HG03565 (cell line): ENCODE results near the gene CD151.

ENCODE experiments used
- ATAC-seq: cut with Tn5 transposase; IDR thresholded peaks from one replicate; pipeline ENCODE4 v1.9.1; 2021; ENCODE audit warnings: mild to moderate bottlenecking, moderate library complexity; ENCODE audit not compliant: unreplicated experiment

CD151 gene

DNA sequence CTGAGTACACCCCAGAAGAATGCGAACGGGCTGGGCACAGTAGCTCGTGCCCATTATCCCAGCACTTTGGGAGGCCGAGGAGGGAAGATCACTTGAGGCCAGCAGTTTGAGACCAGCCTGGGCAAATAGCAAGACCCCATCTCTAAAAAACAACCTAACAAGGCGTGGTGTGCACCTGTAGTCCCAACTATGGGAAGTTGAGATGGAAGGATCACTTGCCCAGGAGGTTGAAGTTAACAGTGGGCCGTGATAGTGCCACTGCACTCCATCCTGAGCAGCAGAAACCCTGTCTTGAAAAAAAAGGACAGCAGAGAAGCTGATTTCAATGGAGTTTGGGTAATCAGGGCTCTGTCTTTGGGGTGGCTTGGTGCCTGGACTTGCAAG lies 19.7 kb upstream of the CD151 start:
- ATAC-seq, result no peak

DNA sequence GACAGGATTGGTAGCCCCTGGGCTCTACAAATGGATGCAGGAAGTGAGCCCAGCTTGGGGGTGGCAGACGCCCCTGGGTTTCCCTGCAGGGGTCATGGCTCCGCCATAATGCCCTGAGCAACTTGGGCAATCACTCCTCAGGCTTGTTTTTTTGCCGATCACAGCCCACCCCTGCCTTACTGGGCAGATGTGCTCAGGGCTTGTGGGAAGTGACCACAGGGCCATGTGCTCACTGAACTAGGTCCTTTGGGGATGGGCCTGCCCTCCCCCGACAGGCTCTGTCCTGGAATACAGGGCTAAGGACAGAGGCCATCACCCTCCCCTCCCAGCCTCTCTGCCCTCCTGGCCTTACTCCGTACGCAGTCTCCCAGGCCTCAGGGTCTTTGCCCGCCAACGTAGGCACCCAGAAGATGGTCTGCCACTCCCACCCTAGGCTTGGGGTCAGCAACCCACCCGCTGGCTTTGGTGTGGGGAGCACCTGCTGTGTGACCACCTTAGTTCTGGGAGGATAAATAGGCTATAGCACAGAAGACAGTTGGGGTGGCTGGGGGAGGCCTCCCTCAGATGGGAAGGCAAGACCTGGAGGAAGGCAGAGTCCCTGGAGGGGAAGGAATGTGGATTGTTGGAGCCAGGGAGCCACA lies 19.2 kb upstream of the CD151 start:
- ATAC-seq, result no peak

DNA sequence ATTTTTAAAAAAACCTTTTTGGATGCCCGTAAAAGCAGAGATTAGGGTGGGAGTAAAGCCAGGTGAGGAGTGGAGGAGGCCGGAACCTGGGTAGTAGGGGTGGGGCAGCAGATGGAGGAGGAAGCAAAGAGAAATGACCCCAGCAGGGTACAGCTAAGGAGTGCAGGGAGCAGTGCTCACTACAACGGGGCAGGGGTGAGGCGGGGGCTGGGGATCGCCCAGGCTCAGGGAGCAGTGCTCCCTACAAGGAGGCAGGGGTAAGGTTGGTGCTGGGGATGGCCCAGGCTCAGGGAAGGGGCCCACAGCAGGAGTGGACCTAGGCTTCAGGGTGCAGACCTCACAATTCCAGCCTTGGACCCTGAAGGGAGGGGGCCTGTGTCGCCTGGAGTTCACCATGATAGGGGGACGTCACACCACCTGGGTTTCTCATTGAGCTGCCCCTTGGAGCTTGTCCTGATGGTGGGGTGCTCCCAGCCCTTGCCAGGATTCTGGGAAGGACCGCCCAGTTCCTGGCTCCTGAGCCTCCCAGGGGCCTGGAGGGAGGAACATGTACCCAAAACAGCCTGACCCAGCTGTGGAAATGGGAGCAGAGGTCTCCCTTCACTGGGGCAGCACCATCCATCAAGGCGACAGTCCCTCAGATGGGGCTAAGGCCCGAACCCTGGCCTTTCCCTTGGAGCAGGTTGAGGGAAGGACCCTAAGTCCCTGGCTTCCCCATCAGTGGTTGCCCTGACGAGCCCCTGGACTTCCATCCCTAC lies 16.9 kb upstream of the CD151 start:
- ATAC-seq, result no peak

DNA sequence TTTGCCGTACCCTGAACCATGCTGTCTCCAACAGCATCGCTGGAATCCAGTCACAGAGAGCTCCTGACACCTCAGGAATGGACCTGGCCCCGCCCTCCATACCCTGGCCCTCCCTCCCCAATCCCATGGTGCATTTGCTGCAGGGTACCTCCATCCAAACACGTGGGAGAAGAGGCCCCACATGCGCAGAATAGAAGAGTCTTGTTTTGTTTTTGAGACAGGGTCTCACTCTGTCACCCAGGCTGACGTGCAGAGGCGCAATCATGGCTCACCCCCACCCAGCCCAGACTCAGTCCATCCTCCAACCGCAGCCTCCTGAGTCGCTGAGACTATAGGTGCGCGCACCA lies 16.3 kb upstream of the CD151 start:
- no peak for ATAC-seq

DNA sequence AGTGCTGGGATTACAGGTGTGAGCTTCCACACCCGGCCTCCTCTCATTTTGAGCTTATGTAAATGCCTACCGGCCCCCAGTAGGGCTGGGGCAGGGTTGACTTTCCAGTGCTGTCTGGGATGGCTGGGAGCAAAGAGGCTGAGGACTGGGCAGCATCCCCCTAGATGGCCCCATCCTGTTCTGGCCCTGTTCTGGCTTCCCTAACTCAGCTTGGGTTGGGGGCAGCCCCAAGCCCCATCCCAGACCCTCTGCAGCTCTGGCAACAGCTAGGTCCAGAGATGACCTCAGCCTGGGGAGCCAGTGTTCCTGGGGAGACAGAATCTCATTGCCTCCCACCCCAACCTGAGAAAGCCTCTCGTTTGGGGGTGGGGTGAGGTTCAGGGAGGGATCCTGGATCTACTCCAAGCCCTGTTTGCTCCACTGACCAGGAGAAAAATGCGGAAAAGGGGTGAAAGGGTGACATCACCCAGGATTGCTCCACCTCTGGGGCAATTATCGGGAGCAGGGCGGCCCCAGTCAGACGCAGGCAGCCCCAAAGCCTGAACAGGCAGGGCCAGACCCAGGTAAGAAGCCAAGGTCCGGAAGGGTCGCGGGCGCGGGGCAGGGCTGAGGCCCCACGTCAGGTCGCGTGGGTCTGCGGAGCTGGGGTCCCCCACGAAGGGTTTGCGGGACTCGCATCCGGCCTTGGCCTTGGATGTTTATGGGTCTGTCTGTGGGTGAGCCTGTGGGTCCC lies 14.2 kb upstream of the CD151 start, which contains the start of gene PNPLA2:
PNPLA2 (plus strand) TSS at position 519 of the 733 bp plus-strand sequence. CDS start 805 bp downstream, outside the sequence.
- no peak for ATAC-seq

DNA sequence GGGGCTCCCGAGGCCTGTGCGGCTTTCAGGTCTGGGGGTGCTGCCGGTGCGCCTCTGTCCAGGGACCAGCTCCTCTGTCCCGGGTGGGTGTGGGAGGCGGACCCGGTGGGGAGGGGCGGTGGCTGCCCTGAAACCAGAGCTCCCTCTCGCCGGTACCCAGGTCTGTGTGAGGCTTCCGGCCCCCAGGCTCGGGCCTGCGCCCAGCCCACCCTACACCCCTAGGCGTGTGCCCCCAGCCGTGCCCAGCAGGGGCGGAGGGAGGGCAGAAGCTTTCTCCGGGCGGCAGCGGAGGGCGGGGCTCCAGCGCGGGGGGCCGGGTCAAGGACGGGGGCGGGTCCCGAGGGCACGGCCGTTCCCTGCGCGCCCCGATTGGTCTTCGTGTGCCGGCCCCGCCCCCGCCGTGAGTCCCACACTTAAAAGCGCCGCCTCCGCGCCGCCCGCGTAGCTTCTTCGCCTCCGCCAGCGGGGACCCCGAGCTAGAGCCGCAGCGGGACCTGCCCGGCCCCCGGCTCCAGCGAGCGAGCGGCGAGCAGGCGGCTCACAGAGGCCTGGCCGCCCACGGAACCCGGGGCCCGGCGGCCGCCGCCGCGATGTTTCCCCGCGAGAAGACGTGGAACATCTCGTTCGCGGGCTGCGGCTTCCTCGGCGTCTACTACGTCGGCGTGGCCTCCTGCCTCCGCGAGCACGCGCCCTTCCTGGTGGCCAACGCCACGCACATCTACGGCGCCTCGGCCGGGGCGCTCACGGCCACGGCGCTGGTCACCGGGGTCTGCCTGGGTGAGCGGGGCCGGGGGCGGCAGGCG lies 13.4 kb upstream of the CD151 start:
- ATAC-seq, result peak; percentile 40

DNA sequence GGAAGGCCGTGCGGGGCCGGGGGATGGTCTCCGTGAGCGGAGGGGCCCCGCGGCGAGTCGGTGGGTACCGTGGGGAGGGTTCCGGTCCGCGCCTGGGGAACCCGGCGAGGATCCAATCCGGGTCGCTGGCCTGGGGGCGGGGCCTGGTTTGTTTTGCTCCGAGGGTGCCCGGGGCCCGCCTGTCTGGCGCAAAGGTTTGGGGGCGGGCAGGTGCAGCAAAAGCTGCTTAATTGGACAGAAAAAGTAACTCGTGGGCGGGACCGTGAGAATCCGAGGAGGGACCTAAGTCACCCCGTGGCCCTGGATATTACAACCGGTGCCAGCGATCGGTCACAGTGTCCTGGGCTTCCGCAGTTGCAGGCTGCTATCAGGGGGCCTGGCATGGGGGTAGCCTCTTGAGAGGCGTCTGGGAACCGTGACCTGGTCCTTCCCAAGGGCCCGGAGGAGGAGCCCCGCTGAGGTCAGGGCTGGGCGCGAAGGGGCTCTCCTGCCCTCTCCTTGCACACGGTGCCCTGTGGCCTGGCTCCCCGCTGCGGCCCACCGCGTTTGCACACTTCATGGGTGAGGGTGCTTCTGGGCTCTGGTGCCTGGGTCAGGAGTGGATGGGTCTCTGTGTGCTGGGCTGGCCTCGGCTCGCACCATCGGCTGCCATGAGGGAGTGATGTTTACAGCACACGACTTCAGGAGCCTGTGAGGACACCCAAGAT lies 12.7 kb upstream of the CD151 start:
- peak; percentile 47 for ATAC-seq

DNA sequence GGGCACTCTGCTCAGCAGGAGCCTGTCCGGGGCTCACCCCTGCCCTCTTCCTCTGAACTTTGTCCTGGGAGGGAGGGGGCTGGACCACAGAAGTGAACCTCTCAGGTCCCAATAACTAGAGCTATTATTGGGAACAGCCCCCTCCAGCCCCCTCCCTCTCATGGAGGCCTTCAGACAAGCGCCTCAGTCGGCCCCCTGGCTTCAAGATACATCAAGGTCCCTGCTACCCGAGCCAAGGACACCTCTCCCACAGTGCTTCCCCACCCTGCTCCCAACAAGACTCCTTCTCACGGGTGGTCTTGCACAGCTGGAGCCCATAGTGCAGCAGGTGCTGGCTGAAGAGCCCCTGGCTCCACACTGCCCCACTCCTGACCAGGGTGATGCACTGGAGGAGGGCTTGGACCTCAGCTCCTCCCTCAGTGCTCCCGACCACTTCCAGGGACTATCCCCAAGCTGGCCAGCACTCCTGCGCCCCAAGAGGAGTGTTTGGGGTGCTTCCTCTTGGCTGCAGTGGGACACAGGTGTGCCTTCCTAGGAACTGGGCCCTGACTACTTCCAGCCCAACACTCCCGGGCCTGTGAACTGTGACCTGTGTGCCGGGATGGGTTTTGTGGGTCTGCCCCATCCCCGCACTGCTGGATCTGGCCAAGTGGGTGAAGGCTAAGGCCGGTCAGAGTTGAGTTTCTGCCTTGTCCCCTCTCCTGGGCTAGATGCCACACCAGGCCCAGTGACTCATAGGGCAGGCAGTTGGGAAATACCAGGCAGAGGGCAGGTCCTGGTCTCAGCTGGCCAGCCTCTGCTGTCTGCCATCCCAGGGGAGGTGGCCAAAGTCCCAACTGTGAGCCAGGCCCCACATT lies 11.9 kb upstream of the CD151 start:
- no peak for ATAC-seq

DNA sequence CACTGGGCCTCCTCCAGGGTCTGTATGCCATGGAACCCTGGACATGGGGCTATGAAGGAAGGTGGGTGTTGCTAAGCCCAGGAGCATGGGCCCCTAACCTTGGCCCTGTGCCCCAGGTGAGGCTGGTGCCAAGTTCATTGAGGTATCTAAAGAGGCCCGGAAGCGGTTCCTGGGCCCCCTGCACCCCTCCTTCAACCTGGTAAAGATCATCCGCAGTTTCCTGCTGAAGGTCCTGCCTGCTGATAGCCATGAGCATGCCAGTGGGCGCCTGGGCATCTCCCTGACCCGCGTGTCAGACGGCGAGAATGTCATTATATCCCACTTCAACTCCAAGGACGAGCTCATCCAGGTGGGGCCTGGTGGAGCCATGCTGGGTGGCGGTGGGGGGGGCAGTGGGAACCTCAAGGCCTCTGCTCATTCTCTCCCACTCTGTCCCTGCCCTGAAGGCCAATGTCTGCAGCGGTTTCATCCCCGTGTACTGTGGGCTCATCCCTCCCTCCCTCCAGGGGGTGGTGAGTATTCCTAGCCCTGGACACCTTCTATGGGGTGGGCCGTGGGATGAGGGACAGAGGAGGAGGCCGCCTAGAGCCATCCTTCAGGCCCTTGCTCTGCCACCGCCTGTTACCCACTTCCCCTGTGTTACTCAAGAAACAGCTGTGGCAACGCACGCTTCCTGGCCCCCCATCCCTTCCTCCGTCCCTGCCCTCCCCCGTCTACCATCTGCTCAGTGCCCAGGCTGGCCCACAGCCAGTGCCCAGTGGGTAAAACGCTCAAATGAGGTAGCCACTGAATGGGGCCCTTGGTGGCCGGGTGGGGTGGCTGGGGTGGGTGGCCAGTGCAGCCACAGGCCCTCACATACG lies 11.0 kb upstream of the CD151 start:
- no peak for ATAC-seq

DNA sequence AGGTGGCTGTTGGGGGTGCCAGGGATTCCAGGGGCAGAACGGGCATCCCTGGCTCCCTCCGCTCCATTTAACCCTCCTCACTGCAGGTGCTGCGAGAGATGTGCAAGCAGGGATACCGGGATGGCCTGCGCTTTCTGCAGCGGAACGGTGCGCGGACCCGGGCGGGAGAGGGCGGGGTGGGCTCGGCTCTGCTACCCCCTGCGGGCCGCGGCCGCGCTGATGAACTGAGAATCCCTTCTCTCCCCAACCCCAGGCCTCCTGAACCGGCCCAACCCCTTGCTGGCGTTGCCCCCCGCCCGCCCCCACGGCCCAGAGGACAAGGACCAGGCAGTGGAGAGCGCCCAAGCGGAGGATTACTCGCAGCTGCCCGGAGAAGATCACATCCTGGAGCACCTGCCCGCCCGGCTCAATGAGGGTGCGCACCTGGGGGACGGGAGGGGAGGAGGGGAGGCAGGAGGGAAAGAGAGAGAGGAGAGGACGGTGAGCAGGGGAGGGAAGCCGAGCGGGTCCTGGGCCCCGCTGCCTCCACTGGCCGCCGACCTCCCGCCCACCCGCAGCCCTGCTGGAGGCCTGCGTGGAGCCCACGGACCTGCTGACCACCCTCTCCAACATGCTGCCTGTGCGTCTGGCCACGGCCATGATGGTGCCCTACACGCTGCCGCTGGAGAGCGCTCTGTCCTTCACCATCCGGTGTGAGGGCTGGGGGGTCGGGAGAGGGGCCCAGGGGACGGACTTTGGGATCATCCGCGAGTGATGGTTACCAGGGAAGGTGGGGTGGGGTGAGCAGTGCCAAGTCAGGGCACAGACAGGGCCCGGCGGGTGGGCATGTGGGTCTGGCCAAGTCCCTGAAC lies 9.1 kb upstream of the CD151 start:
- no peak for ATAC-seq

DNA sequence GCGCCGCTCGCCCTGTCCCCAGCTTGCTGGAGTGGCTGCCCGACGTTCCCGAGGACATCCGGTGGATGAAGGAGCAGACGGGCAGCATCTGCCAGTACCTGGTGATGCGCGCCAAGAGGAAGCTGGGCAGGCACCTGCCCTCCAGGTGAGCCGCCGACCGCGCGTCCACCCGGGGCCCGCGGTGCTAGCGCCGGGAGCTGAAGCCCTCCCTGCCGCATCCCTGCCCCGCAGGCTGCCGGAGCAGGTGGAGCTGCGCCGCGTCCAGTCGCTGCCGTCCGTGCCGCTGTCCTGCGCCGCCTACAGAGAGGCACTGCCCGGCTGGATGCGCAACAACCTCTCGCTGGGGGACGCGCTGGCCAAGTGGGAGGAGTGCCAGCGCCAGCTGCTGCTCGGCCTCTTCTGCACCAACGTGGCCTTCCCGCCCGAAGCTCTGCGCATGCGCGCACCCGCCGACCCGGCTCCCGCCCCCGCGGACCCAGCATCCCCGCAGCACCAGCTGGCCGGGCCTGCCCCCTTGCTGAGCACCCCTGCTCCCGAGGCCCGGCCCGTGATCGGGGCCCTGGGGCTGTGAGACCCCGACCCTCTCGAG lies 8.4 kb upstream of the CD151 start:
- ATAC-seq, result no peak

DNA sequence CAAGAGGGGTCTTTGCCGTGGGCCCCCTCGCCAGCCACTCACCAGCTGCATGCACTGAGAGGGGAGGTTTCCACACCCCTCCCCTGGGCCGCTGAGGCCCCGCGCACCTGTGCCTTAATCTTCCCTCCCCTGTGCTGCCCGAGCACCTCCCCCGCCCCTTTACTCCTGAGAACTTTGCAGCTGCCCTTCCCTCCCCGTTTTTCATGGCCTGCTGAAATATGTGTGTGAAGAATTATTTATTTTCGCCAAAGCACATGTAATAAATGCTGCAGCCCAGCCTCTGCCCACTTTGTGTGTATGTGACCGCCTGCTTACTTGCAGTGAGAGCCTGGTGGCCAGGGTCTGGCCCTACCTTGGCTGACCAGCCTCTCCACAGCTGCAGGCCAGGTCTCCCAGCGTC lies 7.8 kb upstream of the CD151 start:
- ATAC-seq, result no peak

DNA sequence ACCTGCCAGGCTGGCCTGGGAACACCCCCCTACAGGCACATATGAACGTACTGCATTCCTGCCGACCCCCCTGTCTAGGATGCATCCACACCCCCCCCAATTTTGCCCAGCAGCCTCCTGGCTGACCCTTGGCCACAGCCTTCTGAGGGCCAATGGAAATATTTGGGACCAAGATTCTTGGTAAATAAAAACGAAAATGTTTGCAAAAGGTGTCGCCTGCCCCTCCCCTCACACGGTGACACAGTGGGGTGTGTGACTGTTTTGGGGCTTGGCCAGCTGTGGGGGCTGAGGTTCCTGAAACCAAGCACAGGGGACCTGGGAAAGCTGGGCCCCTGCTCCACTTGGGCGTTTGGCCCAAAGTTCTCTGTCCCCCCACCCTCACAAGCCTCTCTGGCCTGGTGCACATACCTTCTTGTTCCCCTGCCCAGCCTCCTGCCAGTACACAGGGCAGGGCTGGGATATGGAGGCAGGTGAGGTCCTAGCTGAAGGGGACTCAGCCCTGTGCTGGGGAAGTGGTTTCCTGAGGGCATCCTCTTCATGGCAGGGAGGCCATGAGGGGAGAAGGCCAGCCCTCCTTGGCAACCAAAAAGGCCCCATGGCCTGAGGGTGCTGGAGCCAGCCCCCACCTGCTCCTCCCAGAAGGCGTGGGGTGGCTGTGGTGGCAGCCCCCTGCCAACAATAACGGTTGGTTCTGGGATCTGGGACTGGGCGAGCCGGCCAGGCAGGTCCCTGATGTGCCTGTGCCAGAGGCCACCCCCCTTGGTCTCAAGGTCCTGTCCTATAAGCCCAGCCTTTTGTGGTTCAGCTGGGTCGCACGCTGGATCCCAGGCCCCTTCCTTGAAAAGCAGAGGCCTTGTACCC lies 7.2 kb upstream of the CD151 start:
- no peak for ATAC-seq

DNA sequence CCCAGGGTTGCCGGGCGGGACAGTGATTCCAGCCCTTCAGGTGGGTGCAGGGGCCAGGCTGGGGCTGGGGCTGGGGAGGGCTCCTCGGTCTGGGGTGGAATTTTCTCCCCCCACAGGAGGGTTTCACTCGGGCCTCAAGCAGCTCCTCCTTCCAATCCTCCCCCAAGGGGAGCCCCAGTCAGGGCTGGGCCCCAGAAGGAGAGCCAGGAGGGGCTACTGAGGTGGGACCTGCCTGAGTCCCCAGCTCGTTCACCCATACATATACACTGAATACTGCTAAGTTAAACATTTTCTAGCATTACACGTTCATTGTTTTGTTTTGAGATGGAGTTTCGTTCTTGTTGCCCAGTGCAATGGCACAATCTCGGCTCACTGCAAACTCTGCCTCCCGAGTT lies 6.5 kb upstream of the CD151 start:
- ATAC-seq, result no peak

DNA sequence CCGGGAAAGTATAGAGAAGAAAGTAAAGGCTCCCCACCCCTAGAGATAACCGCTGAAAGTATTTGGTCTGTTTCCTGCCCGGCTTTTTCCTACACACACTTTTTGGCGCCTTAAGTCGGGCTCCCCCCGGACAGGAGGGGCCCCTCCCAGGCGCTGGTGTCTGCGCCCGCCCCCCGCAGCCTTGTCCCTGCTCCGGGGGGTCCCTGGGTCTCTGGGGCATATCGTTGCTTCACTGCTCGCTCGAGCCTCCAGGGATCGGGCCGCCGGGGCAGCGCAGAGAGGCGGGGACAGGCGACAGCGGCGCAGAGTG lies 6.0 kb upstream of the CD151 start:
- ATAC-seq, result no peak

DNA sequence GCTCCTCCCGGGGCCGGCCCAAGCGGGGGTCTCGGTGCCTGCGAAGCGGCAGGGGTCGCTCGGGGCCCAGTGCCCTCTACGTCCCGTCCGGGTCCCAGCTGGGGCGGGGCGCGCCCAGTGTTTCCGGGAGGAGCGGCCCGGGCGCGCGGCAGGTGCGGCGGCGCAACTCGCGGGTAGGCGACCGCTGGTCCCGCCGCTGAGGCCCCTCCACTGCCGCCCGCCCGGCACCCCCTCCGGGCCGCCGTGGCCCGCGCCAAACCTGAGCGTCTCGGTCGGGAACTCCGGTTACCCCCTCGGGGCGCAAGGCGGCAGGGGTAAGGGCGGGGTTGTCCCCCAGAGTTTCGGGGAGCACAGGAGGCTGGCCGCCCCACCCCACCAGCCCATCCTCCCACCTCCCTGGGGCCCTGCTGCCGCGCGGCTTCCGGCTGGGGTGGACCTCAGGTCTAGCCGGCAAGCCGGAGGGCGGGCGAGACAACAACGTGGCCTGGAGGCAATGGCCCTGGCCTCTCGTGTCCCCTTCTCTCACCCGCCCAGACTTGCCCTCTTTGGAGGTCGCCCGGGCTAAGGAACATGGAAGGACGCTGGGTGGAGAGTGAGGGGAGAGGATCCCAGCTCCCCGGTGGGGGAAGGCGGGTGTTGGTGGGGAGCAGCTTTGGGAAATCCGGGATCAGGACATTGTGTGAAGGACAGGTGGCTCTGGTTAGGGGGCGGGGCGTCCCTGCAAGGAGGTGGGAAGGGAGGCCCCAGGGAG lies 5.4 kb upstream of the CD151 start:
- ATAC-seq, result no peak
